ENCODE data around the gene UGT1A1.

UGT1A1 gene

GRCh38 chr2:233789554-233789953 lies 29.5 kb downstream of the UGT1A1 start:
- in situ Hi-C loops (cut with HindIII; ENCODE audit: low sequenced_read_pairs), result no loop called here
- no peak overlapping the region for H3K4me3 ChIP-seq (ENCODE audit: low read depth, low read length)
- TF ChIP-seq, protein P1, sequence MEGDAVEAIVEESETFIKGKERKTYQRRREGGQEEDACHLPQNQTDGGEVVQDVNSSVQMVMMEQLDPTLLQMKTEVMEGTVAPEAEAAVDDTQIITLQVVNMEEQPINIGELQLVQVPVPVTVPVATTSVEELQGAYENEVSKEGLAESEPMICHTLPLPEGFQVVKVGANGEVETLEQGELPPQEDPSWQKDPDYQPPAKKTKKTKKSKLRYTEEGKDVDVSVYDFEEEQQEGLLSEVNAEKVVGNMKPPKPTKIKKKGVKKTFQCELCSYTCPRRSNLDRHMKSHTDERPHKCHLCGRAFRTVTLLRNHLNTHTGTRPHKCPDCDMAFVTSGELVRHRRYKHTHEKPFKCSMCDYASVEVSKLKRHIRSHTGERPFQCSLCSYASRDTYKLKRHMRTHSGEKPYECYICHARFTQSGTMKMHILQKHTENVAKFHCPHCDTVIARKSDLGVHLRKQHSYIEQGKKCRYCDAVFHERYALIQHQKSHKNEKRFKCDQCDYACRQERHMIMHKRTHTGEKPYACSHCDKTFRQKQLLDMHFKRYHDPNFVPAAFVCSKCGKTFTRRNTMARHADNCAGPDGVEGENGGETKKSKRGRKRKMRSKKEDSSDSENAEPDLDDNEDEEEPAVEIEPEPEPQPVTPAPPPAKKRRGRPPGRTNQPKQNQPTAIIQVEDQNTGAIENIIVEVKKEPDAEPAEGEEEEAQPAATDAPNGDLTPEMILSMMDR (IDR thresholded peaks at IDR 0.05; ENCODE audit: low read depth, low read length), result no peak
- no peak for DNase-seq (ENCODE audit: low read depth, low spot score)

GRCh38 chr2:233791151-233791882 lies 31.2 kb downstream of the UGT1A1 start:
- H3K4me3 ChIP-seq (ENCODE audit: low read depth, low read length), result no peak overlapping the region
- in situ Hi-C loops (cut with HindIII; ENCODE audit: low sequenced_read_pairs), result no loop called here
- TF ChIP-seq, protein P1 (IDR thresholded peaks at IDR 0.05; ENCODE audit: low read depth, low read length), result no peak
- no peak for DNase-seq (ENCODE audit: low read depth, low spot score)

DNA sequence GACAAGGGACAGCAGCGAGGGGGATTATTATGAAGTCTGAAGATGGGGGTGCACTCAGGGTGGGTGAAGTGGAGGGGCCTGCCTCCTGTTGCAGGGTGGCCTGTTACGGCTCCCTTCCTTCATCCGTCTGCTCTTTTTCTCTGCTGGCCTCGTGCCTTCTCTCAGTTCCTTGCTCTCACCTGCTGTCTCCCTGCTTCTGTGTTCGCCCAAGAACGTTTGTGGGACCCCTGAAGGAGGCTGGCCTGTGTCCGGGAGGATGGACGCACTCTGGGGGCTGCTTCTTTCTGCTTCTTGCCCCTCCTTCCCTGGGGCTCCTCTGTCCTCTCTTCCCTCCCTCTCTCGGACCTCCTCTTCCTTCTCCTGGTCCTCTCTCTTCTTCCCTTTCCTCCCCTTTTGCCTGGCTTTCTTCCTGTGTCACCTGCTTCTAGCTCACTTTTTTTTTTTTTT lies 31.8 kb downstream of the UGT1A1 start:
- in situ Hi-C loops (cut with HindIII; ENCODE audit: low sequenced_read_pairs), result no loop called here
- TF ChIP-seq, protein P1 (IDR thresholded peaks at IDR 0.05; ENCODE audit: low read depth, low read length), result no peak
- H3K4me3 ChIP-seq (ENCODE audit: low read depth, low read length), result no peak overlapping the region
- no peak for DNase-seq (ENCODE audit: low read depth, low spot score)

DNA sequence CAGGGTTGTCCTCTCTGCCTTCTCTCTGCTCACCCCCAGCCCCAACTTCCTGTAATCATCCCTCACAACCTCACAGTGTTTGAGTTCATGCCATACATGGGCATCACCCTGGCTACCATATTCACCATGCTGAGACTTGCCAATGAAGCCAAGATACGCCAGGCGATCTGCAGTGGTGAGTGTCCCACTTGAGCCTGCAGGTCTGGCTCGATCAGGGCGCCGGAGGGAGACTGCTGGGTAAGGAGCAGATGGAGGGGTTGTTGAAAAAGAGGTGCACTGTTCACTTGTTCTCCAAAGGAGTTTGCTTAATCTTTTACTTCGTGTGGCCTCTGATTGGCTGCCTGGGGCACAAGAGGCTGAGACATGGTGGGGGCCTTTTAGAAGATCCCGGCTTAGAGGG lies 32.6 kb downstream of the UGT1A1 start:
- in situ Hi-C loops (cut with HindIII; ENCODE audit: low sequenced_read_pairs), result no loop called here
- TF ChIP-seq, protein P1 (IDR thresholded peaks at IDR 0.05; ENCODE audit: low read depth, low read length), result no peak
- no peak for DNase-seq (ENCODE audit: low read depth, low spot score)
- no peak overlapping the region for H3K4me3 ChIP-seq (ENCODE audit: low read depth, low read length)

DNA sequence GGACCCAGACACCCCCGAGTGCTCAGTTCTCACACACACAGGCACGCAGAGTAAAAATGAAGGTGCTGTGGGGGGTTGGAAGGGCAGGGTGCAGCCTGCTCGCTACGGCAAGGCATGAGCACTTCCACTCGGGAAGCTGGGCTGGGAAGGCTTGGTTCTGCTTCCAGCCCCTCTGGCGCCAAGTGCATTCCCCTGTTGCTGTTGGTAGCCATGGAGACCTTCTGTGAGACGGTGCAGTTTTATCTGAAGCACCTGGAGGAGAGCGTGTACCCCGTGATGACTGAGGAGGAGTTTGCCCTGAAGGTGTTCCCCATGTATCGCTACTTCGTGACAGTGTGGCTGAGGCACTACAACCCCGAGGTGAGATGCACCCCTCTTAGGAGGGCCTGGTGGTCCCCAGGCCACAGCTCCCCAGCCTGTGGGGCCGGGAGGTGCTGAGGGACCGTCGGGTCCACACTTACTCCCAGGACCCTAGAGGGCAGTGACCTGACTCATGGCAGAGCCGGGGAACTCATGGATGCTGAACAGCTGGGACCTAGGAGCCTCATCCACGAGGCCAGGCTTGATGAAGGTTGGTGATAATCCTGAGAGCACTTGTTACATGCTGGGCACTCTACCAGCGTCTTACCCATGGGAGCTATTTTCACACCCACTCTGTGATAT lies 33.5 kb downstream of the UGT1A1 start:
- no peak overlapping the region for H3K4me3 ChIP-seq (ENCODE audit: low read depth, low read length)
- TF ChIP-seq, protein P1 (IDR thresholded peaks at IDR 0.05; ENCODE audit: low read depth, low read length), result no peak
- DNase-seq (ENCODE audit: low read depth, low spot score), result no peak
- in situ Hi-C loops (cut with HindIII; ENCODE audit: low sequenced_read_pairs), result no loop called here

GRCh38 chr2:233794128-233794658 lies 34.1 kb downstream of the UGT1A1 start:
- TF ChIP-seq, protein P1 (IDR thresholded peaks at IDR 0.05; ENCODE audit: low read depth, low read length), result no peak
- no peak for DNase-seq (ENCODE audit: low read depth, low spot score)
- in situ Hi-C loops (cut with HindIII; ENCODE audit: low sequenced_read_pairs), result no loop called here
- H3K4me3 ChIP-seq (ENCODE audit: low read depth, low read length), result no peak overlapping the region

Data from astrocyte of the spinal cord (primary cell).